SK-N-SH treated with all-trans-retinoic acid at 6 μM for 48 hours (cell line): ENCODE data around the gene CFAP251.

Experiments used
- SNAI2 ChIP-seq: fragments of 250-450 bp; sonication (Bioruptor Pico); IDR thresholded peaks from 2 replicates; pipeline ENCODE4 v1.5.0; 2020; ENCODE audit warnings: mild to moderate bottlenecking, moderate library complexity
- TCF4 ChIP-seq: fragments of 250-450 bp; sonication (Bioruptor Pico); IDR thresholded peaks from 2 replicates; pipeline ENCODE4 v1.8.0; 2021; ENCODE audit warnings: mild to moderate bottlenecking, moderate library complexity, borderline replicate concordance
- ZFP30 ChIP-seq: fragments of 450-650 bp; formaldehyde crosslinking; IDR thresholded peaks from 2 replicates; pipeline ENCODE4 v1.5.0; 2022; ENCODE audit warnings: mild to moderate bottlenecking, moderate library complexity
- TF ChIP-seq, protein P1 (sequence below): fragments of 250-450 bp; sonication (Bioruptor Pico); IDR thresholded peaks from 2 replicates; pipeline ENCODE4 v1.8.0; 2020; ENCODE audit warnings: mild to moderate bottlenecking, moderate library complexity, borderline replicate concordance

GRCh38 chr12:121960541-121960940 lies 42.1 kb downstream of the CFAP251 start:
- TF ChIP-seq SNAI2 (CRISPR knock-in tag) (no peak), ZFP30 (CRISPR knock-in tag) (no peak), TCF4 (no peak)
- TF ChIP-seq, protein P1, sequence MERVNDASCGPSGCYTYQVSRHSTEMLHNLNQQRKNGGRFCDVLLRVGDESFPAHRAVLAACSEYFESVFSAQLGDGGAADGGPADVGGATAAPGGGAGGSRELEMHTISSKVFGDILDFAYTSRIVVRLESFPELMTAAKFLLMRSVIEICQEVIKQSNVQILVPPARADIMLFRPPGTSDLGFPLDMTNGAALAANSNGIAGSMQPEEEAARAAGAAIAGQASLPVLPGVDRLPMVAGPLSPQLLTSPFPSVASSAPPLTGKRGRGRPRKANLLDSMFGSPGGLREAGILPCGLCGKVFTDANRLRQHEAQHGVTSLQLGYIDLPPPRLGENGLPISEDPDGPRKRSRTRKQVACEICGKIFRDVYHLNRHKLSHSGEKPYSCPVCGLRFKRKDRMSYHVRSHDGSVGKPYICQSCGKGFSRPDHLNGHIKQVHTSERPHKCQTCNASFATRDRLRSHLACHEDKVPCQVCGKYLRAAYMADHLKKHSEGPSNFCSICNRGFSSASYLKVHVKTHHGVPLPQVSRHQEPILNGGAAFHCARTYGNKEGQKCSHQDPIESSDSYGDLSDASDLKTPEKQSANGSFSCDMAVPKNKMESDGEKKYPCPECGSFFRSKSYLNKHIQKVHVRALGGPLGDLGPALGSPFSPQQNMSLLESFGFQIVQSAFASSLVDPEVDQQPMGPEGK (CRISPR knock-in tag), result no peak
